Suprapubic skin (tissue), 4 donors: ENCODE results near the gene RAB42.

Source experiments
- POLR2A ChIP-seq, 2 donors: fragments of 450-650 bp; IDR thresholded peaks; one replicate each; pipeline ENCODE4 v1.6.1; 2017; ENCODE audit warnings: antibody characterized with exemption in 2 of 2, mild to moderate bottlenecking in 2 of 2, moderate library complexity in 2 of 2
- POLR2AphosphoS5 ChIP-seq, 3 donors: sonication (generic); formaldehyde crosslinking; IDR thresholded peaks; one replicate each; pipeline ENCODE4 v1.6.1; 2017; ENCODE audit warnings: antibody characterized with exemption in 3 of 3
- TF ChIP-seq, protein P1 (sequence below), 2 donors: fragments of 200-600 bp in 1 of 2; fragments of 450-650 bp in 1 of 2; sonication (generic) in 1 of 2; IDR thresholded peaks; one replicate each; pipeline ENCODE4 v1.5.1; 2016 to 2019; ENCODE audit warnings: antibody characterized with exemption in 2 of 2, mild to moderate bottlenecking in 1 of 2, moderate library complexity in 1 of 2

DNA sequence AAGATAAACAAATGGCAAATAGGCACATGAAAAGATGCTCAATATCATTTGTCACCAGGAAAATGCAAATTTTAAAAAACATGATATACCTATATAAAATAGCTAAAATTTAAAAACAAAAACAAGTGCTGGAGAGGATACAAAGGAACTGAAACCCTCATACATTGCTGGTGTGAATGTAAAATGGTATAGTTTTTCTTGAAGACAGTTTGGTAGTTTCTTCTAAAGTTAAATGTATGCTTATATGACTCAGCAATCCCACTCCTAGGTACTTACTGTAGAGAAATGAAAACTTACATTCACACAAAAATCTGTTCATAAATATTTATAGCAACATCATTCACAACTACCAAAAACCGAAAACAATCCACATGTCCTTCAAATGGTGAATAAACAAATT, 39.6 kb downstream of the RAB42 start:
- TF ChIP-seq, protein P1, sequence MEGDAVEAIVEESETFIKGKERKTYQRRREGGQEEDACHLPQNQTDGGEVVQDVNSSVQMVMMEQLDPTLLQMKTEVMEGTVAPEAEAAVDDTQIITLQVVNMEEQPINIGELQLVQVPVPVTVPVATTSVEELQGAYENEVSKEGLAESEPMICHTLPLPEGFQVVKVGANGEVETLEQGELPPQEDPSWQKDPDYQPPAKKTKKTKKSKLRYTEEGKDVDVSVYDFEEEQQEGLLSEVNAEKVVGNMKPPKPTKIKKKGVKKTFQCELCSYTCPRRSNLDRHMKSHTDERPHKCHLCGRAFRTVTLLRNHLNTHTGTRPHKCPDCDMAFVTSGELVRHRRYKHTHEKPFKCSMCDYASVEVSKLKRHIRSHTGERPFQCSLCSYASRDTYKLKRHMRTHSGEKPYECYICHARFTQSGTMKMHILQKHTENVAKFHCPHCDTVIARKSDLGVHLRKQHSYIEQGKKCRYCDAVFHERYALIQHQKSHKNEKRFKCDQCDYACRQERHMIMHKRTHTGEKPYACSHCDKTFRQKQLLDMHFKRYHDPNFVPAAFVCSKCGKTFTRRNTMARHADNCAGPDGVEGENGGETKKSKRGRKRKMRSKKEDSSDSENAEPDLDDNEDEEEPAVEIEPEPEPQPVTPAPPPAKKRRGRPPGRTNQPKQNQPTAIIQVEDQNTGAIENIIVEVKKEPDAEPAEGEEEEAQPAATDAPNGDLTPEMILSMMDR (IDR thresholded peaks at IDR 0.05) = no peak
- TF ChIP-seq POLR2A (IDR thresholded peaks at IDR 0.05) (no peak), POLR2AphosphoS5 (IDR thresholded peaks at IDR 0.05) (no peak)
